ENCODE results near the gene SEC61B.
A peak's percentile ranks its signal among the peaks of the same experiment; 100 is the strongest.

Gene SEC61B

GRCh38 chr9:99239341-99240060 lies 17.4 kb downstream of the SEC61B start:
- DNase-seq = no peak

- no peak for DNase-seq
Observed at GRCh38 chr9:99241106-99241505, 19.0 kb downstream of the SEC61B start.

- no peak for DNase-seq
Observed at GRCh38 chr9:99244344-99245260, 22.5 kb downstream of the SEC61B start.

GRCh38 chr9:99249619-99250018 lies 27.5 kb downstream of the SEC61B start:
- DNase-seq = no peak

- DNase-seq = no peak
Observed at GRCh38 chr9:99251157-99251556, 29.1 kb downstream of the SEC61B start.

- DNase-seq = no peak
Observed at GRCh38 chr9:99253134-99253533, 31.1 kb downstream of the SEC61B start.

- DNase-seq = no peak
Observed at GRCh38 chr9:99253772-99254431, 31.8 kb downstream of the SEC61B start.

GRCh38 chr9:99255651-99256050 lies 33.6 kb downstream of the SEC61B start:
- DNase-seq = no peak

GRCh38 chr9:99257723-99258389 lies 35.8 kb downstream of the SEC61B start:
- no peak for DNase-seq

- DNase-seq = no peak
Observed at GRCh38 chr9:99259231-99259918, 37.3 kb downstream of the SEC61B start.

- no peak for DNase-seq
Observed at GRCh38 chr9:99261923-99262322, 39.8 kb downstream of the SEC61B start.

- no peak for DNase-seq
Observed at GRCh38 chr9:99262949-99263418, 40.9 kb downstream of the SEC61B start.

- no peak for DNase-seq
Observed at GRCh38 chr9:99264070-99264680, 42.1 kb downstream of the SEC61B start.

GRCh38 chr9:99265691-99266090 lies 43.6 kb downstream of the SEC61B start:
- DNase-seq = no peak

- peak; percentile 67 for DNase-seq
Observed at GRCh38 chr9:99266255-99267023, 44.4 kb downstream of the SEC61B start.

- no peak for DNase-seq
Observed at GRCh38 chr9:99269416-99269815, 47.3 kb downstream of the SEC61B start.

GRCh38 chr9:99270491-99270890 lies 48.4 kb downstream of the SEC61B start:
- DNase-seq = no peak

GRCh38 chr9:99272836-99273235 lies 50.8 kb downstream of the SEC61B start:
- no peak for DNase-seq

- no peak for DNase-seq
Observed at GRCh38 chr9:99274016-99274415, 51.9 kb downstream of the SEC61B start.

GRCh38 chr9:99274495-99274894 lies 52.4 kb downstream of the SEC61B start:
- DNase-seq = no peak

Measured in NCI-H510A treated with DMSO at 0.1 percent for 48 hours (cell line).